Transverse colon (tissue), 4 donors: ENCODE data around the gene PEF1. TPM values are rescaled to one million over a fixed set of nuclear protein-coding genes. Genes with fewer than 3 reads are reported as not detected.
A peak's percentile ranks its signal among the peaks of the same experiment; 100 is the strongest.

Experiments
- DNase-seq: peaks from one replicate; pipeline ENCODE4 v3.0.0-alpha.2; 2019
- H3K27ac ChIP-seq, 4 donors: fragments of 200-600 bp; sonication (generic); 2 replicates each; pipeline ENCODE4 v1.5.1; 2016 to 2018; ENCODE audit warnings: inconsistent platforms in 4 of 4
- H3K27me3 ChIP-seq: fragments of 200-600 bp; sonication (generic); 2 replicates; pipeline ENCODE4 v1.5.1; 2017; ENCODE audit warnings: inconsistent platforms
- H3K36me3 ChIP-seq, 4 donors: fragments of 200-600 bp; sonication (generic); 2 replicates each; pipeline ENCODE4 v1.5.1; 2017 to 2019; ENCODE audit warnings: inconsistent platforms in 4 of 4
- H3K4me1 ChIP-seq, 4 donors: fragments of 200-600 bp; sonication (generic); 2 replicates each; pipeline ENCODE4 v1.5.1; 2017 to 2020; ENCODE audit warnings: inconsistent platforms in 4 of 4
- H3K4me3 ChIP-seq, 4 donors: fragments of 200-600 bp; sonication (generic); 1 replicate in 1 of 4; 2 replicates in 3 of 4; pipeline versions ENCODE4 v1.5.1 to v1.6.1; 2017 to 2019; ENCODE audit warnings: inconsistent platforms in 4 of 4
- H3K9me3 ChIP-seq, 2 donors: fragments of 200-600 bp; sonication (generic); 2 replicates each; pipeline ENCODE4 v1.5.1; 2017 to 2019; ENCODE audit warnings: inconsistent platforms in 2 of 2
- CTCF ChIP-seq, 5 experiments: fragments of 200-600 bp in 3 of 5; fragments of 450-650 bp in 2 of 5; sonication (generic) in 3 of 5; IDR thresholded peaks; 1 replicate in 2 of 5; 2 replicates in 3 of 5; pipeline ENCODE4 v1.5.1; 2016 to 2017; ENCODE audit warnings: antibody characterized with exemption in 5 of 5, inconsistent platforms in 3 of 5, mild to moderate bottlenecking in 2 of 5, moderate library complexity in 1 of 5
- EP300 ChIP-seq: sonication (generic); formaldehyde crosslinking; IDR thresholded peaks from one replicate; pipeline ENCODE4 v1.6.1; 2017; ENCODE audit warnings: antibody characterized with exemption, low read depth
- POLR2A ChIP-seq: fragments of 450-650 bp; IDR thresholded peaks from one replicate; pipeline ENCODE4 v1.6.1; 2016; ENCODE audit warnings: antibody characterized with exemption, mild to moderate bottlenecking, moderate library complexity
- POLR2AphosphoS5 ChIP-seq, 3 donors: sonication (generic); formaldehyde crosslinking; IDR thresholded peaks; one replicate each; pipeline ENCODE4 v1.6.1; 2016; ENCODE audit warnings: antibody characterized with exemption in 3 of 3
- WGBS, 2 donors: methylation state at CpG; one replicate each; pipeline ENCODE4 v1.1.5; 2018; ENCODE audit warnings: low coverage in 1 of 2; 5-methylcytosine and 5-hydroxymethylcytosine counted together
- in situ Hi-C, 4 donors: fragments of 200-750 bp; cut with MboI; loops; one replicate each; pipeline versions ENCODE4 v1.15.0 to v1.15.1; 2017; ENCODE audit warnings: low sequenced_read_pairs in 3 of 4, low pct_ligation_motif_present in 1 of 4, low pct_unique_long_range_greater_than_20kb in 1 of 4
- intact Hi-C: fragments of 100-400 bp; cut with DNase I; formaldehyde crosslinking; loops from one replicate; pipeline ENCODE4 v1.15.1; 2023; ENCODE audit warnings: low total_unique reads
- total RNA-seq, 4 donors: library from RNA; depleted of rRNA; stranded (reverse); fragments of >200 nt; gene quantifications; one replicate each; pipeline ENCODE4 v1.1.0, GENCODE V29; 2016

PEF1 gene
- total RNA-seq, 4 donors from 2014 or later, result 12.3 to 61.7 (median 49.9) TPM

DNA sequence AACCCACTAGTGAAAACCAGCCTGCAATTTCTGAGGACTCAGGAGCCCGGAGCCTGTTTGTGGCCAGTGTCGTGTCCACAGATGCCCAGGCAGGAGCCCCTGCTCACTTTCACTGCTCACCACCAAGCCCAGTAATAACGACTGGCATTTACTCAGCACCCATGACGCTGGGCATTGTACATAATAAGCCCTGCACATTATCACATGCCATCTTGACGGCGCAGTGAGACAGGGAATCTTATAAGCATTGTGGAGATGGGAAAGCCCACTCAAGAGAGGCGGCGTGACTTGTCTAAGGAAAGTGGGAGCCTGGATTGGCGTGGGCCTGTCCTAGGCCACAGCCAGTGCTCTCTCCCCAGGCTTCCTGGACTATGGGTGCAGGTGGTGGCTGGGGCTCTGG, 28.8 kb upstream of the PEF1 start:
- H3K4me3 ChIP-seq, result no peak overlapping the region
- in situ Hi-C loops, result loop anchor here in 3 of 4 donors (25.0 kb wide), 2 partner anchors 114 to 289 kb away; no protein-coding TSS in a partner anchor
- no peaks in the 10 kb centered on the region for H3K9me3 ChIP-seq
- no peak for DNase-seq
- peak overlapping the region; percentile 37 to 54 (median 52) for H3K27ac ChIP-seq
- 76 to 80% methylated on average over 2 to 9 of the region's 9 CpGs for WGBS, 2 donors
- no peaks in the 10 kb centered on the region for H3K36me3 ChIP-seq
- H3K27me3 ChIP-seq, result peaks cover 3% of the 10 kb centered on the region
- intact Hi-C loops, result no loop called here
- peaks cover 19 to 47% (median 31%) of the 10 kb centered on the region in 4 donors for H3K4me1 ChIP-seq
- no peak for TF ChIP-seq EP300

GRCh38 chr1:31672986-31673385, 28.3 kb upstream of the PEF1 start:
- in situ Hi-C loops, result loop anchor here in 3 of 4 donors (25.0 kb wide), 2 partner anchors 114 to 289 kb away; no protein-coding TSS in a partner anchor
- H3K4me3 ChIP-seq, result no peak overlapping the region
- H3K4me1 ChIP-seq, result peaks cover 19 to 47% (median 31%) of the 10 kb centered on the region in 4 donors
- H3K27ac ChIP-seq, result peak overlapping the region; percentile 37 to 54 (median 52)
- no peaks in the 10 kb centered on the region for H3K9me3 ChIP-seq
- DNase-seq, result no peak
- H3K27me3 ChIP-seq, result peaks cover 3% of the 10 kb centered on the region
- 79% methylated on average over 13 of the region's 13 CpGs; no CpG with 5 or more reads in 1 of the 2 donors for WGBS, 2 donors
- no peaks in the 10 kb centered on the region for H3K36me3 ChIP-seq
- TF ChIP-seq EP300, result no peak
- TF ChIP-seq POLR2A, result no peak
- no peak for TF ChIP-seq POLR2AphosphoS5 (IDR thresholded peaks at IDR 0.05)
- TF ChIP-seq CTCF (IDR thresholded peaks at IDR 0.05), result no peak
- intact Hi-C loops, result no loop called here

- DNase-seq, result no peak
- Histone ChIP-seq H3K9me3 (no peaks in the 10 kb centered on the region), H3K4me1 (peaks cover 19 to 58% (median 38%) of the 10 kb centered on the region in 4 donors), H3K27me3 (peaks cover 3% of the 10 kb centered on the region), H3K36me3 (no peaks in the 10 kb centered on the region), H3K4me3 (no peak overlapping the region), H3K27ac (peak overlapping the region in 3 of 4 donors; percentile 72 to 83 (median 81))
- in situ Hi-C loops (loop anchor here in 3 of 4 donors (25.0 kb wide), 2 partner anchors 116 to 291 kb away; no protein-coding TSS in a partner anchor), intact Hi-C loops (no loop called here)
- no peak for TF ChIP-seq POLR2AphosphoS5 (IDR thresholded peaks at IDR 0.05)
- TF ChIP-seq EP300, result no peak
- WGBS, 2 donors, result 63 to 73% methylated on average over 2 to 8 of the region's 8 CpGs
Observed at GRCh38 chr1:31671561-31672201, 27.0 kb upstream of the PEF1 start.

DNA sequence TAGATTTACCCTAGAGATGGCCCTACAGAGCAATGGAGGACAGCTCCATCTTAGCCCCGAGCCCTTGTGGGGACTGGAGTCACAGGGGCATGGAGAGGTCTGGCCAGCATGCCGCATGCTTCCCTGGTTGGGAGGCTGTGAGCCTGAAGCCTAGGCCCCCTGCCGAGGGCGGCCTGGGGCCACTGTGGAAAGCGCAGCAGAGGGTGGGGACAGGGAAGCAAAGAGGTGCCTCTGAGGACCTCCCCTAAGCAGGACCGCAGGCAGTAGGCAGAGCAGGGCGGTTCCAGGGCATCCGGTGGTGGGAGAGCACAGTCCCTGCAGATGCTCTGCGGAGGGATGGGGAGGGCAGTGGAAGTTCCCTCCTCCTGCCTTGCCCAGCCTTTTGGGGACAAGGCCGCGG, 26.5 kb upstream of the PEF1 start:
- peaks cover 19 to 63% (median 43%) of the 10 kb centered on the region in 4 donors for H3K4me1 ChIP-seq
- no peaks in the 10 kb centered on the region for H3K36me3 ChIP-seq
- no peak overlapping the region for H3K4me3 ChIP-seq
- WGBS, 2 donors, result 87% methylated on average over 11 of the region's 11 CpGs; no CpG with 5 or more reads in 1 of the 2 donors
- TF ChIP-seq EP300 (no peak), POLR2A (no peak), POLR2AphosphoS5 (IDR thresholded peaks at IDR 0.05) (no peak)
- in situ Hi-C loops (loop anchor here in 3 of 4 donors (25.0 kb wide), 2 partner anchors 116 to 291 kb away; no protein-coding TSS in a partner anchor), intact Hi-C loops (no loop called here)
- peak overlapping the region; percentile 72 to 83 (median 78) for H3K27ac ChIP-seq
- H3K27me3 ChIP-seq, result peaks cover 3% of the 10 kb centered on the region
- no peak for DNase-seq
- no peaks in the 10 kb centered on the region for H3K9me3 ChIP-seq

- Histone ChIP-seq H3K4me3 (peak overlapping the region in 3 of 4 donors; percentile 14 to 28 (median 21)), H3K36me3 (no peaks in the 10 kb centered on the region), H3K27me3 (peaks cover 3% of the 10 kb centered on the region), H3K27ac (peak overlapping the region; percentile 72 to 83 (median 78)), H3K4me1 (peaks cover 19 to 67% (median 45%) of the 10 kb centered on the region in 4 donors), H3K9me3 (no peaks in the 10 kb centered on the region)
- WGBS, 2 donors, result 64 to 80% methylated on average over 3 to 6 of the region's 6 CpGs
- no peak for DNase-seq
- intact Hi-C loops (no loop called here), in situ Hi-C loops (loop anchor here in 3 of 4 donors (25.0 kb wide), 2 partner anchors 117 to 292 kb away; no protein-coding TSS in a partner anchor)
- no peak for TF ChIP-seq EP300
- TF ChIP-seq CTCF (IDR thresholded peaks at IDR 0.05), result no peak
- TF ChIP-seq POLR2A, result no peak
- no peak for TF ChIP-seq POLR2AphosphoS5 (IDR thresholded peaks at IDR 0.05)
Observed at GRCh38 chr1:31670593-31670964, 25.9 kb upstream of the PEF1 start.
